PFSK-1 (cell line): Measurements from ENCODE around the gene PPP4R2.

Source experiments
- FOXP2 ChIP-seq: optimal IDR thresholded peaks from 2 replicates; pipeline ENCODE3; 2011; ENCODE audit warnings: borderline replicate concordance, control low read depth, inconsistent platforms; ENCODE audit not compliant: insufficient read depth; ENCODE audit errors: extremely low read length, extremely low read depth
- POLR2AphosphoS5 ChIP-seq: IDR thresholded peaks from 2 replicates; pipeline ENCODE4 v1.6.1; 2012; ENCODE audit warnings: low read depth, mild to moderate bottlenecking, control low read depth, low read length, moderate library complexity
- SIN3A ChIP-seq: IDR thresholded peaks from 2 replicates; pipeline ENCODE4 v1.6.1; 2012; ENCODE audit warnings: mild to moderate bottlenecking, low read length, moderate library complexity, borderline replicate concordance; ENCODE audit not compliant: insufficient read depth
- TAF1 ChIP-seq: IDR thresholded peaks from 2 replicates; pipeline ENCODE4 v1.6.1; 2012; ENCODE audit warnings: low read length, control low read depth, borderline replicate concordance; ENCODE audit not compliant: insufficient read depth
- TF ChIP-seq, protein P1 (sequence below), 2 experiments: IDR thresholded peaks; 2 replicates each; pipeline versions ENCODE4 v1.6.1 to v1.8.0; 2011 to 2012; ENCODE audit warnings: low read depth in 2 of 2, low read length in 2 of 2, control low read depth in 1 of 2, inconsistent platforms in 1 of 2, mild to moderate bottlenecking in 1 of 2, moderate library complexity in 1 of 2; ENCODE audit not compliant: insufficient read depth in 1 of 2

Gene PPP4R2

GRCh38 chr3:73030073-73030597, 33.5 kb downstream of the PPP4R2 start:
- no peak for TF ChIP-seq POLR2AphosphoS5
- TF ChIP-seq, protein P1, sequence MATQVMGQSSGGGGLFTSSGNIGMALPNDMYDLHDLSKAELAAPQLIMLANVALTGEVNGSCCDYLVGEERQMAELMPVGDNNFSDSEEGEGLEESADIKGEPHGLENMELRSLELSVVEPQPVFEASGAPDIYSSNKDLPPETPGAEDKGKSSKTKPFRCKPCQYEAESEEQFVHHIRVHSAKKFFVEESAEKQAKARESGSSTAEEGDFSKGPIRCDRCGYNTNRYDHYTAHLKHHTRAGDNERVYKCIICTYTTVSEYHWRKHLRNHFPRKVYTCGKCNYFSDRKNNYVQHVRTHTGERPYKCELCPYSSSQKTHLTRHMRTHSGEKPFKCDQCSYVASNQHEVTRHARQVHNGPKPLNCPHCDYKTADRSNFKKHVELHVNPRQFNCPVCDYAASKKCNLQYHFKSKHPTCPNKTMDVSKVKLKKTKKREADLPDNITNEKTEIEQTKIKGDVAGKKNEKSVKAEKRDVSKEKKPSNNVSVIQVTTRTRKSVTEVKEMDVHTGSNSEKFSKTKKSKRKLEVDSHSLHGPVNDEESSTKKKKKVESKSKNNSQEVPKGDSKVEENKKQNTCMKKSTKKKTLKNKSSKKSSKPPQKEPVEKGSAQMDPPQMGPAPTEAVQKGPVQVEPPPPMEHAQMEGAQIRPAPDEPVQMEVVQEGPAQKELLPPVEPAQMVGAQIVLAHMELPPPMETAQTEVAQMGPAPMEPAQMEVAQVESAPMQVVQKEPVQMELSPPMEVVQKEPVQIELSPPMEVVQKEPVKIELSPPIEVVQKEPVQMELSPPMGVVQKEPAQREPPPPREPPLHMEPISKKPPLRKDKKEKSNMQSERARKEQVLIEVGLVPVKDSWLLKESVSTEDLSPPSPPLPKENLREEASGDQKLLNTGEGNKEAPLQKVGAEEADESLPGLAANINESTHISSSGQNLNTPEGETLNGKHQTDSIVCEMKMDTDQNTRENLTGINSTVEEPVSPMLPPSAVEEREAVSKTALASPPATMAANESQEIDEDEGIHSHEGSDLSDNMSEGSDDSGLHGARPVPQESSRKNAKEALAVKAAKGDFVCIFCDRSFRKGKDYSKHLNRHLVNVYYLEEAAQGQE (IDR thresholded peaks at IDR 0.05; ENCODE audit: insufficient read depth in 1 of 2, low read depth in 2 of 2, low read length in 2 of 2): no peak
- TF ChIP-seq FOXP2: no peak
- TF ChIP-seq TAF1: no peak
- TF ChIP-seq SIN3A: no peak

- TF ChIP-seq FOXP2 (no peak), TAF1 (no peak), POLR2AphosphoS5 (no peak), SIN3A (no peak)
- TF ChIP-seq, protein P1 (IDR thresholded peaks at IDR 0.05; ENCODE audit: insufficient read depth in 1 of 2, low read depth in 2 of 2, low read length in 2 of 2): no peak
Observed at GRCh38 chr3:73031573-73032103, 35.0 kb downstream of the PPP4R2 start.

DNA sequence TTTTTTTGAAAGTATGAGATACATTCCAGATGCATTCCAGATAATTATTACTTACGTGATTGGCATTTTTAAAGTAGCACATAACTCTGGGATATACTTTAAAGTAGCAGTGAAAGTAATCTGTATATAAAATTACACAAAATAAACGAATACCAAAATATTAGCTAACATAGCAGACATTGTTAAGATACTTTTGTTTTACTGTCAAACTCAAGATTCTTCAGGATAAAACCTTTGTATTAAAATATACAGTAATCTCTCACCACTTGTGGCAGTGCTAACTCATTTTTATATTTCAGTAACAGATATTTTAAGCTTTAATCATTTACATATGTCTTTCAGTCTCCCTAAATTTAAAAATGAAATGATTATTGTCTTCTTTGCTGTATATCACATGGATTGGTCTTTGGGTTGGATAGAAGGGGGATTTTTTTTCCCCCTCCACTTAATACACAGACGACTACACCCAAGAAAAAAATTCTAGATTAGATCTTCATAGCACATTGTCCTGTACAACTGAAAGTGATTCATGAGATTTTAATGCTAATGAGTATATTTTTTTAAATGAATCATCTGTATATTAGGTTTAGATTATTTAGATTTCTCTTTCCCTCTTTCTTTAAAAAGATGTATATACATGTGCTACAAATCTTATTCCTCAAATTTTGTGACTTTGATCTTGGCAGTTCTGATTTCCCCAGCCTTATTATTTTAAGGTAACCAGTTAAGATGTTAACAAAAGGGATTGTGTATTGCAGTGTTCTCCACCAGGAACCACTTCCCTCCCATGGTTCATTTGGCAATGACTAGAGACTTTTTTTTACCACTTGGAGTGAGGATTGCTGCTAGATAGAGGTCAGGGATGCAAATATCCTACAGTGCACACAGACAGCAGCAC, 40.3 kb downstream of the PPP4R2 start:
- TF ChIP-seq FOXP2 (no peak), SIN3A (no peak), POLR2AphosphoS5 (no peak), TAF1 (no peak)
- TF ChIP-seq, protein P1 (IDR thresholded peaks at IDR 0.05; ENCODE audit: insufficient read depth in 1 of 2, low read depth in 2 of 2, low read length in 2 of 2): no peak

- TF ChIP-seq, protein P1 (IDR thresholded peaks at IDR 0.05; ENCODE audit: insufficient read depth in 1 of 2, low read depth in 2 of 2, low read length in 2 of 2): no peak
- TF ChIP-seq FOXP2: no peak
- no peak for TF ChIP-seq TAF1
- TF ChIP-seq SIN3A: no peak
Observed at GRCh38 chr3:73041537-73041936, 44.9 kb downstream of the PPP4R2 start.
